ENCODE measurements around the gene PRR5L.

DNA sequence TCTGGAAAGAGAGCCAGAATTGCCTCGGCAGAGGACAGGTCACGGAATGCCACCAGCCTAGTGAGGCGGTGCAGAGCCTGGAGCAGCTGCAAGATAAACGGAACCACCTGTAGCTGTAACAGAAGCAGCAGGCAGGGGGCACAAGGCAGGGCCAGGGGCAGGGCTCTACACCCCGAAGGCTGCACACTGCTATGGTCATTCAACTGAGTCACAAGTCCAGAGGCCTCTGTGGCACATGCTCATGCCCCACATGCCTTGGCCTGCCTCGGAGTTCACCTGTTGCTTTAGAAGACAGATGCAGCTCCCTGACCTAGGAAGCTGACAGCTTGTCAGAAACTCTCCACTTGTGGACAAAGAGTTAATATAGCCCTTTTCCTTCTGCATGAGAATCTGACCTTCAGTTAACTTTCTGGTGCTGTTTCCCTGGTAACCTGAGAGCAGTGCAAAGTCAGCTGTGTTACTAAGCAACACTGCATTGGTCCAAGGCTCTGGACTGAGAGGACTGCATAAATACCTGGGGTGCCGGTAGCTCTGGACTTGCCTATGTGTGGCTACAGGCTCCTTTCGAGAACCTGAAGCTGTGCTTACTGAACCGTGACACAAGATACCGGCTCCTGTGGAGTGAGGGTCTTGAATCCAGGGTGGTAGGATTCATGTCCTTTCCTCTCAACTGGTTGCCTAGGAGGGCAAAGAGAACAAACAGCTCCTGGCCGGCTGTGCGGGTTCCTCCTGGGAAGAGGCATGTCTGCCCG is 17.4 kb upstream of the PRR5L start:
- no peak for TF ChIP-seq CTCF (IDR thresholded peaks at IDR 0.05)
- TF ChIP-seq TAF1 (IDR thresholded peaks at IDR 0.05; ENCODE audit: borderline replicate concordance, low read depth, low read length): no peak
- no peak for TF ChIP-seq RAD21 (IDR thresholded peaks at IDR 0.05; ENCODE audit: low read length)
- no peak for TF ChIP-seq ELF1 (IDR thresholded peaks at IDR 0.05)
- TF ChIP-seq, protein P1, sequence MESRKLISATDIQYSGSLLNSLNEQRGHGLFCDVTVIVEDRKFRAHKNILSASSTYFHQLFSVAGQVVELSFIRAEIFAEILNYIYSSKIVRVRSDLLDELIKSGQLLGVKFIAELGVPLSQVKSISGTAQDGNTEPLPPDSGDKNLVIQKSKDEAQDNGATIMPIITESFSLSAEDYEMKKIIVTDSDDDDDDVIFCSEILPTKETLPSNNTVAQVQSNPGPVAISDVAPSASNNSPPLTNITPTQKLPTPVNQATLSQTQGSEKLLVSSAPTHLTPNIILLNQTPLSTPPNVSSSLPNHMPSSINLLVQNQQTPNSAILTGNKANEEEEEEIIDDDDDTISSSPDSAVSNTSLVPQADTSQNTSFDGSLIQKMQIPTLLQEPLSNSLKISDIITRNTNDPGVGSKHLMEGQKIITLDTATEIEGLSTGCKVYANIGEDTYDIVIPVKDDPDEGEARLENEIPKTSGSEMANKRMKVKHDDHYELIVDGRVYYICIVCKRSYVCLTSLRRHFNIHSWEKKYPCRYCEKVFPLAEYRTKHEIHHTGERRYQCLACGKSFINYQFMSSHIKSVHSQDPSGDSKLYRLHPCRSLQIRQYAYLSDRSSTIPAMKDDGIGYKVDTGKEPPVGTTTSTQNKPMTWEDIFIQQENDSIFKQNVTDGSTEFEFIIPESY (IDR thresholded peaks at IDR 0.05; ENCODE audit: borderline replicate concordance, low read depth): no peak
- TF ChIP-seq TEAD4 (IDR thresholded peaks at IDR 0.05; ENCODE audit: borderline replicate concordance, insufficient read depth): no peak
- TF ChIP-seq FOSL2 (IDR thresholded peaks at IDR 0.05; ENCODE audit: borderline replicate concordance, low read depth): no peak
- no peak for TF ChIP-seq EZH2phosphoT487 (IDR thresholded peaks at IDR 0.05; ENCODE audit: borderline replicate concordance, low read depth)
- no peak for TF ChIP-seq YY1 (IDR thresholded peaks at IDR 0.05; ENCODE audit: low read depth)

Data from SK-N-SH (cell line).